HG02840 (cell line): Measurements from ENCODE around the gene MSH3.

Source experiments
- ATAC-seq: cut with Tn5 transposase; IDR thresholded peaks from one replicate; pipeline ENCODE4 v1.9.1; 2021; ENCODE audit warnings: mild to moderate bottlenecking, moderate library complexity, moderate number of reproducible peaks; ENCODE audit not compliant: unreplicated experiment, low FRiP score

The MSH3 gene

DNA sequence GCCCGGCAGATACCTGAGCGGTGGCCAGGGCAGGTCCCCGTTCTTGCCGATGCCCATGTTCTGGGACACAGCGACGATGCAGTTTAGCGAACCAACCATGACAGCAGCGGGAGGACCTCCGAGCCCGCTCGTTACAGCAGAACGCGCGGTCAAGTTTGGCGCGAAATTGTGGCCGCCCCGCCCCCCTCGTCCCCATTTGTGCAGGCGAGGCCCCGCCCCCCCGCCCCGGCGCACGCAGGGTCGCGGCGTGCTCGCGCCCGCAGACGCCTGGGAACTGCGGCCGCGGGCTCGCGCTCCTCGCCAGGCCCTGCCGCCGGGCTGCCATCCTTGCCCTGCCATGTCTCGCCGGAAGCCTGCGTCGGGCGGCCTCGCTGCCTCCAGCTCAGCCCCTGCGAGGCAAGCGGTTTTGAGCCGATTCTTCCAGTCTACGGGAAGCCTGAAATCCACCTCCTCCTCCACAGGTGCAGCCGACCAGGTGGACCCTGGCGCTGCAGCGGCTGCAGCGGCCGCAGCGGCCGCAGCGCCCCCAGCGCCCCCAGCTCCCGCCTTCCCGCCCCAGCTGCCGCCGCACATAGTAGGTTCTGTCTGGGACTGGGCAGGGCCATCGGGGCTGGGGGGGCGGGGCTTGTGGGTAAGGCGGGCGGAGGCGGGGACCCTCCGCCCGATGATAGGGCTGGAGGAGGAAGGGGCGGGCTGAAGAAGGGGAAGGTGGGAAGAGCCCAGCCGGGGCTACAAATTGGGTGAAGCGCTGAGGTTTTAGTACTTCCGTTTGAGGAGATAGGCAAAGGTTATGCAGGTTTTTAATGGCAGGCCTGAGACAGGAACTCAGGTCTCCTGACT, at the start of gene MSH3, which contains the start of gene DHFR:
Gene MSH3 (plus strand): TSS at position 262 of the 840 bp plus-strand sequence. CDS start 76 bp downstream, at position 338.
Gene DHFR (minus strand): TSS at position 593 of the 840 bp plus-strand sequence. CDS start 494 bp downstream, at position 99.
- peak; percentile 41 for ATAC-seq

DNA sequence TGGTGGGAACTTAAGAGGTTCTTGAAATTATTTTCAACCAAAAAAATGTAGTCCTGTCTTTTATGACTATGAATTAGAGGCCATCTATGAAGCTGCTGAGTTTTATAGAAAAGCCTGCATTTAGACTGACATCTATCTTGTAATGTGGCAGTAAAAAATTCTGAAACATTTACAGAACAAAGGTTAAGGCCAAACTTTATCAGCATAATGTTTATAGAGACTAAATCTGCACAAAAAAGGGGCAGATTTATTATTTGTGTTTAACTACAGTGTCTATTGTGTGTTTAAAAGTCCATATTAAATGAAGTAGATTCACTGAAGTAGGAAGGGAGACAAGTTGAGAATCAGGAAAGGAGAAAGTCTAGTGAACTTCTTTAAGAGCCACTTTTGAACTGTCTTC, 47.1 kb upstream of the MSH3 start:
- no peak for ATAC-seq

DNA sequence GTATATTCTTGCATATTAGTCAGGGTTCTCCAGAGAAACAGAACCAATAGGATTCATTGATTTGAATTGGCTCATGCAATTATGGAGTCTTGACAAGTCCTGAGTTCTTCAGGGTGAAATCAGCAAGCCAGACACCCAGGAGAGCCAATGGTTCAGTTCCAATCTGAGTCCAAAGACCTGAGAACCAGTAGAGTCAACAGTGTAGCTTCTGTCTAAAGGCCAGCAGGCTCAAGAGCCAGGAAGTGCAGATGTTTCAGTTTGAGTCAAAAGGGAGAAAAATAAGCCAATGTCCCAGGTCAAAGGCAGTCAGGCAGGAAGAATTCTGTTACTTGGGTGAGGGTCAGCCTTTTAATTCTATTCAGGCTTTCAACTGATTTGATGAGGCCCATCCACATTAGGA, 46.6 kb upstream of the MSH3 start:
- no peak for ATAC-seq

DNA sequence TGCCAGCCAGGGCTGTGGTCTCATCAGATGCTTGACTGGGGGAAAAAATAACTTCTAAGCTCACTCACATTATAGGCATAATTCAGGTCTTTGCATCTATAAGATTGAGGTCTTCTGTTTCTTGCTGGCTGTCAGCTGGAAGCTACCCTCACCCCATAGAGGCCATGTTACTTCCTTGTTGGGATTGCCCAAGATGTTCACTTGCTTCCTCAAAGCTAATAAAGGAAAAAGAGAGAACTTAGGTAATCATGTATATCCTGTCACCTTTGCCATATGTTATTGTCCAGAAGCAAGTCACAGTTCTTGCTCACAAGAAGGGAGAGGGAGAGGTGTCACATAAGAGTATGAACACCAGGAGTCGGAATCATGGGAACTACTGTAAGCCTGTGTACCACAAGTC, 45.7 kb upstream of the MSH3 start:
- no peak for ATAC-seq

DNA sequence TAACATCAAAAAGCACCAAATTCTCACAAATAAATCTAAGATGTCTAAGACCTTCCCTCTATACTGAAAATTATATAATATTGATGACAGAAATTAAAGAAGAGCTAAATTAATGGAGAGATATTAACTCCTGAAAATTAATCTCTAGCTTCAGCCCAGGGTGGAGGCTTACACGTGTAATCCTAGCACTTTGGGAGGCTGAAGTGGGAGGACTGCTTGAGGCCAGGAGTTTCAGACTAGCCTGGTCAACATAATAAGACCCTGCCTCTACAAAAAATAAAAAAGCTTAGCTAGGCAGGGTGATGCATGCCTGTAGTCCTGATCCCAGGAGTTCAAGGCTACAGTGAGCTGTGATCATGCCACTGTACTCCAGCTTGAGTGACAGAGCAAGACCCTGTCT, 44.8 kb upstream of the MSH3 start:
- ATAC-seq, result no peak

DNA sequence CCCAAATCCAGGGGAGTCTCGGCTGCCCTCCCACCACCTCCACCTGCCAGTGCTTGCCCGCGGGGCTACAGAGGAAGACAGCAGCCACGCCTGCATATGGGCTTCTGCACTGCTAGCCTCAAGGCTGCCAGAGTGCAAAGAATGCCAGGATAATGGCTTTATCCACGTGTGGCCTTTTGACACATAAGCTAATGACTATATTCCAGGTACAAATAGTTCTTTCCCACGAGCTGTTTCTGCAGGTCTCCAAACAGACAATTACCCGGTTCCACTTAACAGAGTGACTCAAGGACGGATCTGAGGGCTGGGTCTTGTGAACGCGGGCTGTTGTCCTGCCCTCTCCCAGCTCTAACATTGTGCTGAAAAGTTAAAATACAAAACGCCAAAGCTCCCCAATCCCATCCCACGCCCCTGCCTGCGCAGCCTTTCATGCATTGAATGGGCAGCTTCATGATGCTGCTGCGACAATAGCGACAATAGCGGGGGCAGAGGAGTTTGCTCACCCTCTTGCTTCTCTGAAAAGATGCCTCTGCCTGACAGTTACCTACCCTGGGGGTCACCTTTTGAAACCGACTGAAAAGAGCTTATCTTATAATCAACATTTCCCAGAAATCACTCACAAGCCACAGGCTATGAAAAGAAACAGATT, 39.1 kb upstream of the MSH3 start:
- no peak for ATAC-seq

DNA sequence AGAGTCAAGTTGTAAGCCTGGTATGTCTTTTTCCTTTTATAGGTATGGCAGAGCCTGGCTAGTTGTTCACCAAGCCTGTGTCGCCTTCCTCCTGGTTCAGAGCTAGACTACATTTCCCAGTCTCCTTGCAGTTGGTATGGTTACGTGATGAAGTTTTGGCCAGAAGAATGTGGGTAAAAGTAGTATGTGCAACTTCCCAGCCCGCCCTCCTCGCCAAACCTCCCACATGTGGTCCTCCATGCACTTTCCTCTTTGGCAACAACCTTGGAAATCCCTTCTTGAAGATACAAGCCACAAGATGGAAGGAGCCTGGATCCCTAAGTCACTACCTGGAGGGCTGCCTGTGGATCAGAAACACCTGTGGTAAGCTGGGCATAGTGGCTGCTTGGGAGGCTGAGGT, 36.0 kb upstream of the MSH3 start:
- ATAC-seq, result no peak

DNA sequence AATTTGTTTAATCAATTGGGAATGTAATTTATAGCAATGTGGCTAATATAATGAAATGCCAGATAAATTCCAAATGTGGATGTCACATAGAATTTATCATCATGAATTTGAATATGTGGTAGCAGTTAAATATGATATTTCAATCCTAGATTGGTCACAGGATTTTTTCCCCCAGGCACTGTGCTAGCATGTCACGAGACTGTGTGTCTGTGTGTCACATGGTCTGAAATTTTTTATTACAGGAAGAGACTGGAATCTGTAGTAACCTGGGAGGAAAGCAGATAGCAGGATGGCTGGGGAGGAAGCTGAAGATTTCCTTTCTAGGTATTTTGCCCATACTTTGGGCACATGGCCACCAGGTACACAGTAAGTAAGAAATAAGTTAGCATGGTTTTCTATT, 35.4 kb upstream of the MSH3 start:
- ATAC-seq, result no peak

DNA sequence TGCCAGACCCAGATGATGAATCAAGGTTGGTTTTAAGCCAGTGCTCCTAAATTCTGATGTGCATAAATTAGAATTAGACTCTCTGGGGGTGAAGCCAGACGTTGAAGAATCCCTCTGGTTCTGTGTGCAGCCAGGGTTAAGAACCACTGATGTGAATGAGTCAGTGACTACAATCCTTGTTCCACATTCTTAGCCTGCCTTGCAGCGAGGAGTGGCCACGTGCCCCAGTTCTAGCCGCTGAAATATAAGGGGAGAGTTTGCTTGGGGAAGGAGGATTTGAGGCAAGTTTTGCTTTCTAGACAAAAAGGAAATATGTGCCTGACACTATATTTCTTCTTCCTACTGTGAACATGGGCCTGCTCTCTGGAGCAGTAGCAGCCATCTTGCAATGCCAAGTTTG, 34.2 kb upstream of the MSH3 start:
- no peak for ATAC-seq

DNA sequence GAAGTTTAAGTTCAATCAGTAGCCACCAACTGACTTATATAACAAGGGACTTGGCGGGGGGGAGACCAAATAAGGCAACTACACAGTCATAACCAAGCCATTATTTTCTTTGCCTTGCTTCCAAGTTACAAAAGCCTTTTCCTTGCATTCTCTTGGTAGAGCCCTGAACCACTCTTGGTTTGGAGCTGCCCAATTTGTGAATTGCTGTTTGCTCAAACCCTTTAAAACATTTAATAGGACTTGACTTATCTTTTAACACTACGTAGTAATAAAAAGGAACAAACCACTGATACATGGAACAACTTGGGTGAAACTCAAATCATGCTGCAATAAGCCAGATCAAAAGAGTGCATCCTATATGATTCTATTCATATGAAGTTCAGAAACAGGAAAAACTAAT, 31.7 kb upstream of the MSH3 start:
- ATAC-seq, result no peak

DNA sequence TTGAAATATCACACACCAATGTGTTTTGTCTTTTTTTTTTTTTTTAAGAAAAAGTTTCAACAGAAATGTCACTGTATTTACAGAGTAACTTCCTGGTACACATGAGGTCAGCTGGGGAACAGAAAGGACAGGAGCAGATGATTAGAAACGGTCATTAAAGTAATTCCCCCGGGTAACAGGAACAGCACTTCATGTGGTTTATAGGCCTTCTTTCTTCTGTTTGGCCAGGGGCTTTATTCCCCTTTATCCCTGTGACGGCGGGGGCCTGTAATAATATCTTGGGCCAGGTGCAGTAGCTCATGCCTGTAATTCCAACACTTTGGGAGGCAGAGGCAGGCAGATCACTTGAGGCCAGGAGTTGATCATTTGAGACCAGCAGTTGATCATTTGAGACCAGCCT, 30.5 kb upstream of the MSH3 start:
- no peak for ATAC-seq

DNA sequence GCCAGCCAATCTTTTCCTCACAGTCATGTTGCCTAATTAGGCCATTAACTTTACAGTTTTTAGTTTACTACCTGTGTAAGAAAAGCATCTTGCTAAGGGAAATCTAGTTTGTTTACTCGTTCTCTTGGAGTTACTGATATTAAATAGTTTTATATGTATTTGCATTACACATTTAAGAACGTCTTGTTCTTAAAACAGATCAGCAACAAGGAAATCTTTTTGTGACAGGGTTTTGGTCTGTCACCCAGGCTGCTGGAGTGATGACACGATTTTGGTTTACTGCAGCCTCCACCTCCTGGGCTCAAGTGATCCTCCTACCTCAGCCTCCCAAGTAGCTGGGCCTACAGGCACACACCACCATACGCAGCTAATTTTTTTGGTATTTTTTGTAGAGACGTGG, 29.2 kb upstream of the MSH3 start:
- ATAC-seq, result no peak

DNA sequence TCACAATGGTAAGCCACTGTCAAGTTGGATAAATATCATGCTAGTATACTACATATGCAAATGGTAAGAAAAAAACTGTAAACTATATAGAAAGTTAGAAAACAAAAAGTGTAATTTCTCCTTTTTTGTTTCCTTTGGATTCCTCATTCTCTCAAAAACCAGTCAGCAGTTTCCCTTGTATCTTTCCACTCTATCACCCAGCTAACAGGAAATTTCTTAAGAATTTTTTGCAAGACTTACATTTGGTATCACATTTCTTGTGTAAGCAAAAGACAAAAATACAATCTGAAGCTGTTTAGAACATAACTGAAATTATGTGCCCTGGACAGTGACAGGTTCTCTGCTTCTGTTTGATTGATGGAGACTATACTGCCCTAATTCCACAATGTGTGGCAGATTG, 25.2 kb upstream of the MSH3 start:
- no peak for ATAC-seq

DNA sequence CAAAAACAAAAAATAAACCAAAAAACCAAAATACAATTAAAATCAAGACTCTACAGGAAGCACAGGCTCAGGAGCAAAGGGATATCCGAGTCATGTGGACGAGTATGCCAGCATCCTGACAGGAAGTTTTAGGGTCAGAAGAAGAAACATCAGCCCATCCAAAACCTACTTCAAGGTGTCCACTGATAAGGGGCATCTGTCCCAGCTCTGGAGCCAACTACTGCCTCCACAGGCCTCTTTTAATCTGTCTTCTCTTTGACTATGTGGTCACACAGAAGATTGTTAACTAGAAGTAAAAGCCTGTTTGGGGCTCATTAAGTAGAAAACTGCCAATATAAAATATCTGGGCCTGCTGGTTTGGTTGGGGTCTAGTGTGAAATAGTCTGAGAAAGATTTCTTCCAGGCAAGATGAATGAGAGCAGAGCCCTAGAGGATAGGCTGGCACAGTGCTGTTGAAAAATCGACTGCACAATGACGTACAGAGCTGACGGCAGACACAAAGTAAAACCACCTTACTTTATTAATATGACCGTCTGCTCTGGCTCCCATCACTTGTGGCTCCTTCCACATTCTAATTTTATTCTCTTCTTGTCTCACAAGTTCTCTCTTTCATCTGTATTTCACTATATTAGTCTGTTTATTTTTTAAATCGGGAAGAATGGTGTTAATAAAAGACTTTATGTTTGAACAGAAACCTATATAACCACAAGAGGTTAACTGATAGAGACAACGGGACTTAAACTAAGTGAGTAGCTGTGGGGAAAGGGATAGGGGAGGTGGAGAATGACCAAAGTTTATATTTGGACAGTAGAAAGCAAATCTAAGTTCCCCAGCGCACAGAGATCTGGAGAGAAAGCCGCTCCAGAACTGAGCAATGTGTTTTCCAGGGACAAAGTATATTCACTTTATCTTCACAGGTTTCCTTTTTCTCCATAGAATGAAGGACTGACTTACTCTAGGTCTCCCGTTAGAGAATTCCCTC, 22.9 kb upstream of the MSH3 start:
- ATAC-seq, result no peak

DNA sequence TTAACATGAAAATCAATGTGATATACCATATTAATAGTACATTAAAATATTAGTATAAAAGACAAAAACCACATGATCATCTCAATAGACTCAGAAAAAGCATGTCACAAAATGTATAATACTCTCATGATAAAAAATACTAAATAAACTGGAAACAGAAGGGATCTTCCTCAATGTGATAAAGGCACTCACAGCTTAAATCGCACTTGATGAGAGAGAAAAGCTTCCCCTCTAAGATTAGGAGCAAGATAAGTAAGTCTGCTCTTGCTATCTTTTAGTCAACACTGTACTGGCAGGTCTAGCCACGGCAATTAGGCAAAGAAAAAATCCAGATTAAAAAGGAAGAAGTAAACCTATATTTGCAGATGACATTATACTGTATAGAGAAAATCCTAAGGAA, 21.8 kb upstream of the MSH3 start:
- ATAC-seq, result no peak

DNA sequence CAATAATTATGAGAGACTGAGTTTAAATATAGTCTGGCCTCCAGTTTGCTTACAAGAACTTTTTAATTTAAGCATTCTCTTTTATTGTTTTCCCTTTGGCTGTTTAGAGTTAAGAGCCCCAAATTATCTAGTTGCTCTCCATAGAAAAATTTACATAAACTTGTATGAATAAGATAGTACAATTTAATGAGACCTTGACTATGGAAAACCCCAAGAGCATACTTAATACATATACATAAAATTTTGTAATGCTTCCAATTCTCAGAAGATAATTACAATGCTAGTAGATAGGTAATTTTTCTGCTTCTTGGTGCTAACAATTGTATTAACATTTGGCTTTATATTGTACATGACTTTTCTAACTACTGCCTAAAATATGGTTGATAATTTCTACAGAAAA, 20.3 kb upstream of the MSH3 start:
- ATAC-seq, result no peak

DNA sequence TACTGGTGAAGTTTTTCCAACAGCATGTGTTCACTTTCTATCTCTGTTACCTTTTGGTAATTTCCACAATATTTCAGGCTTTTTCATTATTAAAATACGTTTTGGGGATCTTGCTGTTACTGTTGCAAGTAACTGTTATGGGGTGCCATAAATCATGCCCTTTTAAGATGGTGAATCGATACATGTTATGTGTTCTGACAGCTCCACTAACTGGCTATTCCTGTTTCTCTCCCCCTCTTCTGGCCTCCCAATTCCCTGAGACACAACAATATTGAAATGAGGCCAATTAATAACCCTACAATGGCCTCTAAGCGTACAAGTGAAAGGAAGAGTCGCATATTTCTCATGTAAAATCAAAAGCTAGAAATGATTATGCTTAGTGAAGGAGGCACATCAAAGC, 13.1 kb upstream of the MSH3 start:
- no peak for ATAC-seq

DNA sequence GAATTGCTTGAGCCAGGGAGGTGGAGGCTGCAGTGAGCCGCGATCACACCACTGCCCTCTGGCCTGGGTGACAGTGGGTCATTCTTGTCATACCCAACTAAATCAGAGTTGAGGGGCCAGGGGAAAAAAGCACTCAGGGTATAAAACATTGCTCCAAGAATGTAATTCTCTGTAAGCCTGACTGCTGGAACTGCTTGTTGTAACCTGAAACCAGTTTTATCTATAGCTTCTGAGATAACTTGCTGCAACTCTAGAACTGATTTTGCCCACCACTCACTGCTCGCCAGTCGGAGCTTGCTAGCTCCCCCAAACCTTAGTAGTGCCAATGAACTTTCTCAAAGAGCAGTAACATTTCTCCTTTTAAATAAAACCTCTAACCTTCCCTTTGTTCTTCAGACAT, 9.6 kb upstream of the MSH3 start:
- no peak for ATAC-seq

DNA sequence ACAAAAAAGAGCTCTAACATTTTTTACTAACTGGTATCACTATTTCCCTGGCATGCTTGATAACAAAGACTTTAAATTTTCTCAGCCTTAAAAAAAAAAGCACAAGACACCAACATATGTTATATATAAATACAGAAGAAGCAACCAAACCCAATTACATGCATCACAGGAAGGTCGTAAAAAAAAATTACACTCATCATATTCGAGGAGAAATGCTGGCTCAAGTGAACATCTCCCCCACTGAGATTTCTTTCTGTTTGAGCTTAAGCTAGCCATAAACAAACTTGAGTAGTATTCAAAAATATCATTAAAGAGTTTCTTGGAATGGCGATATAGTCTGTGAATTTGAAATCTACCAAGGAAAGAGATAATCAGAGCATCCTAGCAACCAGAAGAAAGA, 7.5 kb upstream of the MSH3 start:
- no peak for ATAC-seq

DNA sequence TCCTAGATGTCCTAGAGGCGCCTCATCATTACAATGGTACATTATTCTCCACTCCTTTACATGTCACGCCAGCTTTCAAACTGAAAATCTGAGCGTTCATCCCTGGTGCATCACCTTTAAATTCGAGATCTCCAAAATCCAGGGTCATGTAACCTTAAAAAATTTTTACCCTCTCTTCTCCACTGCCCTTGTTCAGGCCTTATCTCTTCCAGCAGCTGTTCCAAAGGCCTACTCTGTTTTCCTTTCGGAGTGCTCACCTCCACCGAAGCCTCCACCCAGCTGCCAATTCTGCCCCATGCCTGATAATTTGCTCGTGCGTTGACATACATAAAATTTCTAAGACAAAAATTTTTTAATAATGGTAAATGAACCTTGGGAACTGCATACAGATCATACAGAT, 950 bp upstream of the MSH3 start:
- no peak for ATAC-seq

DNA sequence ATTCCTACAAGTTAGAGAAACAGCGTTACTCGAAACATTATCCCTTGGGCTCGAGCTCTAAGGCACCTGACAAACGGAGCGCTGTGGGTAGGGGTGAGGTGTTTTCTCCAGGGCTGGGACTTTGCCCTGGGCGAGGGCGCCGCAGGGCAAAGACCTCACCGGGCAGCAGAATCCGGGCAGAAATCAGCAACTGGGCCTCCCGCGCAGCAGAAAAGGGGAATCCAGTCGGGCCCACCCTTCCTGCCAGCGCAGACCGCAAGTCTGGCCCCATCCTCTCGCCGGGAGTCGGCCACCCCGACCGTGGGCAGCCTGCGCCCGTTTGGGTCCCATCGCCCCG, 430 bp upstream of the MSH3 start:
- no peak for ATAC-seq
